ENCODE results near the gene FIBCD1.
"Not testable (repeated sequence)": the region's sequence is repeated elsewhere in the genome, so short reads cannot be mapped to it uniquely, and the experiment has no call there.

FIBCD1 gene

DNA sequence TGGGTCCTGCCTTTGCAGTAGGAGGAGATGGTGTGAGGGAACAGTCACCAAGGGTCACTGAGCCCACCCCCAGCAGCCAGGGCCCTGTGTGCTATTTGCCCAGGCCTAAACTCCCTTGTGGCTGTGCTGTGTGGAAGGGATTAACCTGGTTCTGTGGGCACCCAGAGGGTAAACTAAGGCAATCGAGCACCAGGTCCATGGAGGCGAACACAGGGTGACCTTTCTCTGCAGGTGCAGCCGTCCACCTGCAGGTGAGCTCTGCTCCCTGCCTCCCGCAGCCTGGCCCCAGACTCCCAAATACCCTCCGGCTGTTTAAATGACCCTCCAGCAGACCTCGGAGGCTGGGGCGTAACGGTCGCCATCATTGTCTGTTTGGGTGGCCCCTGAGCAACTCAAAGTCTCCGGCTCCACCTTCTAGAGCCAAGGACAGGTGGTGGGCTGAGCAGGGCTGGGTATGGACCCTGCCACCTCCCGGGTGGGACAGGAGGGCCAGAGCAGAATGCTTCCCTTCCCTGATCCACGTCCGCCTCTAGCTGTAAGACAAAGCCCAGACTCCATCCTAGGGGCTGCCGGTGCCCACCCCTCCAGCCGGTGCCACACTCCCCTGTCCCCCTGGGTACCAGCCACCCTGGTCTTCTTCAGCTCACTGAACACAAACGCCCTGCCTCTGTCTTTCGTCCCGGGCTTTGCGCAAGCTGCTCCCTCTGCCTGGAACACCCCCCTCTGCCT, 34.1 kb upstream of the FIBCD1 start:
- DNase-seq (ENCODE audit: low spot score) = no peak

GRCh38 chr9:130972277-130972956, 33.4 kb upstream of the FIBCD1 start:
- DNase-seq (ENCODE audit: low spot score) = no peak

DNA sequence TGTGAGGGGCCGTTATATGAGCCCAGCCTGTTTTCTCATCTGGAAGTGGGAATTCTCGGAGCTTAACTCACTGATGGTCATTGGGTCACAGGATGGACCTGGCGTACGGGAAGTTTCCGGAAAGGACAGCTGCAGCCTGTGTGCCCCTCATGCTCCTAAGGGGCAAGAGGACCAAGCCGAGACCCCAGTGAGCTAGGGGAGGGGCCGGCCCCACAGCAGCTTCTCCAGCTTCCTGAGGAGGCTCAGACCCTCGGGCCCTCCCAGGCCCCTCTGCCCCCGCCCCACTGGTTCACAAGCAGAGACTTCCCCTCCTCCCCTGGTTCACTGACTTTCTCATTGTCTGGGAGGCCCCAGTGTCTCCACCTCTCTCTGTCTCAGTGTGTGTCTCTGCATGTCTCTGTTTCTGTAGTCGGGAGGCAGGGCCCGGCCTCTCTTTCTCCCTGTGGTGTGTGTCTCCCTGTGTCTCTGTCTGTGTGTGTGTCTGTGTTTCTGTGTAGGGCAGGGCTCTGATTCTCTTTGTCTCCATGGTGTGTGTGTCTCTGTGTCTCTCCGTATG, 32.3 kb upstream of the FIBCD1 start:
- DNase-seq (ENCODE audit: low spot score) = no peak

DNA sequence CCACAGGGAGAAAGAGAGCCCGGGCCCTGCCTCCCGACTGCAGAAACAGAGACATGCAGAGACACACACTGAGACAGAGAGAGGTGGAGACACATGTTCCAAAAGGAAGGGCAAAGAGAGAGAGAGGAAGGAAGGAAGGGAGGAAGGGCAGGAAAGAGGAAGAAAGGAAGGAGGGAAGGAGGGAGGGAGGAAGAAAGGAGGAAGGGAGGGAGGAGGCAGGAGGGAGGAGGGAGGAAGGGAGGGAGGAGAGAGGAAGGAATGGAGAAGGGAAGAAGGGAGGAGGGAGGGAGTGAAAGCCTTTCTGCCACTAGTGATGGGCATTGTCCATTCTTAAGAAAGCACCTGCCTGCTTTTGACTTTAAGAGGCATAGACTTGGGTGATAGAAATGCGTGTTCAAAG, 31.8 kb upstream of the FIBCD1 start:
- DNase-seq (ENCODE audit: low spot score) = no peak

DNA sequence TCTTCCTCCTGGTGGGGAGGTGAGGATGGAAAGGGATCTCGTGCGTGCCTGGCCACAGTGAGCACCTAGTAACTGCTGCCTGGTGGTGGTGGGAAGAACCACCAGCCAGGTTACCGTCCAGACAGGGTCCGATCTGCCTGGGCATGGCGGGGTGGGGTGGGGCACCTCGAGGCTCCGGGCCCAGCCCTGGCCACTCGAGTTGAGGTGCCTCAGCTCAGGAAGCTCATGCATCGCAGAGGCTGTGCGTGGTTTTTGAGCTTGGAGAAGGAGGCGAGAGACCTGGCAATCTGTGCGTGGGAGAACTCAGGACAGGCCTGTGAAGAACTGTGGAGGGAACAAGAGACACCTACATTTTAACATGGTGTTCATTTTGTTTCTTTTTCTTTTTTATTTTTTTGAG, 31.0 kb upstream of the FIBCD1 start:
- DNase-seq (ENCODE audit: low spot score) = no peak

- no peak for DNase-seq (ENCODE audit: low spot score)
Observed at GRCh38 chr9:130965680-130966079, 26.6 kb upstream of the FIBCD1 start.

GRCh38 chr9:130963916-130964315, 24.9 kb upstream of the FIBCD1 start:
- DNase-seq (ENCODE audit: low spot score) = no peak

- DNase-seq (ENCODE audit: low spot score) = no peak
Observed at GRCh38 chr9:130963337-130963908, 24.4 kb upstream of the FIBCD1 start.

- DNase-seq (ENCODE audit: low spot score) = no peak
Observed at GRCh38 chr9:130962418-130963316, 23.6 kb upstream of the FIBCD1 start.

DNA sequence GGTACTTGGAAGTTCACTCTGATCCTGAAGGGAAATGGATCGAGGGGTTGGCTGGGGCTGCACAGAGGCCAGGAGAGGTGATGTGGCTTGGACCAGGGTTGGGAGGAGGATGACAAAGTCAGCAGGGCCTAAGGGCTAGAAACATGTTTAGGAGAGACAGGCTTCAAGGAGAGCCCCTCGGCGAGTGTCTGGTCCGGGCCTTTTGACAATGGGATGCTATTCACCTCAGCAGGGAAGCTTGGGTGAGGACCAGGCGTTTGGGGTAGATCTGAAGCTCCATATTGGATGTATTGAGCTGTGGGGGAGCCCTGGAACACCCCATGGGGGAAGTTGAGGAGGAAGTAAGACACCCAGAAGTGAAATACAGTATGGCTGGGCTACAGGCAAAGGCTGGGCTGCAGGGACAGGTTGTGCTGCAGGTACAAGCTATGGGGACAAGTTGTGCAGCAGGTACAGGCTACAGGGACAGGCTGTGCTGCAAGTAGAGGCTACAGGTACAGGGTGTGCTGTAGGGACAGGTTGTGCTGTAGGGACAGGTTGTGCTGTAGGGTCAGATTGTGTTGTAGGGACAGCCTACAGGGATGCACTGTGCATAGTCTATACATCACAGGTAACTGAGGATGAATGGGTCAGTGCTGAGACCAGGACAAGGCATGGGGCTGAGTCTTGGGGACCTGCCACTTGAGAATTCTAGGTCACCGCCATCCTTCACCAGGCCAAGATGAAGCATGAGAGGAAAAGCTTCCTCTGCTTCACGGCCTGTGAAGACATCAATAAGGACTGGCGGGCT, 22.7 kb upstream of the FIBCD1 start:
- no peak for DNase-seq (ENCODE audit: low spot score)

DNA sequence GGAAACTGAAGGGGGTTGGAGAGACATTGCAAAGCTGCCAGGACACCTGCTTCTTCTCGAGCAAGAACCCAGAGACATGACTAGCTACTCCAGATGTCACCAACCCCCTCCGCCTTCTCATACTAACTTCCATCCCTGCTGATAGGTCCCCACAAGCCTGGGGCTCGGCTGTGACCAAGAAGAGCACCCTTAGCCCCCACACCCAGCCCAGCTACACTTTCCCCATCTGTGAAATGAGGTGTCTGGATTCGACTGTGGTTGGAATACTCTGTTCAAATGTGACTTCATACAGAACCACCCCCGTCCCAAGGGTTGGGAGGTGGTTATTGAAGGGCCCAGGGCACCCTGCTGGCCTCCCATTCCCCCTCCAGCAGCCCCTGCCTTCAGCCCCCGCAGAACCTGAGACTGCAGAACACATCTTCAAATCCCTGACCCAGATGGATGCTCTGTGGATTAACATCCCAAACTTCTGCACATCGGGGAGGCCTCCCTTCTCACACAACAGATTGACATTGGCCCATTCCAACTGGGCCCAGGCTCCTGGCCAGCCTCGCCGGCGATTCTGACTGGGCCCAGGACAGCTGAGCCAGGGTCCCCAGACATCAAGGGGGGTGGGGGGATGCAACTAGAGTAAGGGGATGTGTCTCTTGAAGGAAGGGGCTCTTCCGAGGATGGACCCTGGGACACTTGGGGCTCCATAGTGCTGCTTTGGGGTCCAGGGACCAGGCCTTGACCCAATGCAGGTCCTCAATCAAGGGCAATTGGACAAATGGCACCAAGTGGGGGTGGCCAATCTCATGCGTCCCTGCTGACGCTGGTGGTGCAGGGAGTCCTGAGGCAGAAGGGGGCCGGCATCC, 21.7 kb upstream of the FIBCD1 start:
- no peak for DNase-seq (ENCODE audit: low spot score)

GRCh38 chr9:130959809-130960334, 20.8 kb upstream of the FIBCD1 start:
- DNase-seq (ENCODE audit: low spot score) = no peak

DNA sequence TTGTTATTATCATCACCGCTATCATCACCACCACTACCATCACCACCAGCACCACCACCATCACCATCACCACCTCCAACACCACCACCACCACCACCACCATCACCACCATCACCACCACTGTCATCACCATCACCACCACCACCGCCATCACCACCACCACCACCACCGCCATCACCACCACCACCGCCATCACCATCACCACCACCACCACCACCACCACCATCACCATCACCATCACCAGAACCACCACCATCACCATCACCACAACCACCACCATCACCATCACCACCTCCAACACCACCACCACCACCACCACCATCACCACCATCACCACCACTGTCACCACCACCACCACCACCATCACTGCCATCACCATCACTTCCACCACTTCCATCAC, 19.5 kb upstream of the FIBCD1 start:
- DNase-seq (ENCODE audit: low spot score) = not testable (repeated sequence)

DNA sequence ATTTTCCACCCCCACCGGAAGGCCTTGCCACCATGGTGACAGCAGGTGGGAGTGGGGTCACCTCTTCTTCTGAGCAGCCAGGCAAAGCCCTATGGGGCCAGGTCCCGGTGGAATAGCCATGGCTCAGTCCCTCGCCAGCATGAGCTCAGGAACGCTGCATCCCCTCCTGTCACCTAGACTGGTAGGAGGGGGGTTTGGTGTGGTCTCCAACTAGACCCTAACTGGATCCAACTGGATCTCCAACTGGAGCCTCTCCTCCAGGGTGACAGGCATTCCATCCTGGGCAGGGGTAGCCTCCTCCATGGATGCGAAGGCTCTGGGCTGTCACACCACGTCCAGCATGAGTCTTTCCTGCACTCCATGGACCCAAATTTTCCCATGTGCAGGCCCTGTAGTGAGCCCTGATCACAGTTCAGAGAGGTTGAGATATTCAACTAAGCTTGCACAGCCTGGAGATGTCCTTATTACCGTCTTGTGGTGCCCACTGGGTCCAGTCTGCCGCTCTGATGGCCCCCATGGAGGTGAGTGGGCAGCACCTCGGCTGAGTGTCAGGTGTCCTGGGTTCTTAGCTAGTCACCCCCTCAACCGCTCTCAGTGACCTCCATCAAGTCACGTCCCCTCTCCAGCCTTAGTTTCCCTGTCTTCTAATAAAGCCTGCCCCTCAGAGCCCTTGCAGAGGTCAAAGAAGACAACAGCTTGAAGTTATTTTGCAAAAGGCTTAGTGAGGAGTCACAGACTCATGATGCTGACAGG, 18.6 kb upstream of the FIBCD1 start:
- DNase-seq (ENCODE audit: low spot score) = no peak

DNA sequence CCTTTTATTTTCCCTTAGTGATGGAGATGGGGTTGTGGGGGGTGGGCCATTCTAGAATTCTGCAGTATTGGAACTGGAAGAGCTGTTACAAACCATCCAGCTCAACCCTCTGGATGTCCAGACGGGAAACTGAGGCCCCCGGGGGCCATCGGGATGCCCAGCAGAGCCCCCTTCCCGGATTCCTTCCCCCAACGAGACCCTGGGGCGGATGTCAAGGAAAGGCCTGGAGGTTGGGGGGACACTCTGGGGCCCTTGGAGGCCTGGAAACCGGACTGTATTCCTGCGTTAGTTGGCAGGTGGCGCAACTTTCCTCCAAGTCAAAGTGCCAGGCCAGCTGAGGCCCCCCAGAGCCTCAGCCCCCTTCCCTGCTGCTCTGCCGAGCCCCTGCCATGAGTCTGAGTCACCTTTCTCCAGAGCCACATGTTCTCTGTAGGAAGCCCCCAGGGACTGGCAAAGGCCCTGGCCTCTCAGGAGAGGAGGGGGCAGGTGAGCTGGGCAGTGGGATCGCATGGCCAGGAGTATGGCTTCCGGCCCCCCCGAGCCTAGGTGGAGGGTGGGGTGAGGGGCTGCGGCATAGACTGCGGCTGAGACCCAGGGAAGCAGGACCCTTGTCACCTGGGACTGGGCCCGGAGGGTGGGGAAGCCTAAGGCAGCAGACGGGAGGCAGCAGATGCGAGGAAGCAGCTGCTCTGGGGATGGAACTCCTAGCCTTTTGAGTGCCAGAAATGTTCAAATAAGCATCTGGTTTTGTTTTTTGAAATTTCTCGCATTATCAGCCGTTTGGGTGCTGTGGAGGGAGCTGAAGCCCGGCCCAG, 17.8 kb upstream of the FIBCD1 start:
- DNase-seq (ENCODE audit: low spot score) = no peak

GRCh38 chr9:130955947-130956621, 17.0 kb upstream of the FIBCD1 start:
- DNase-seq (ENCODE audit: low spot score) = no peak

DNA sequence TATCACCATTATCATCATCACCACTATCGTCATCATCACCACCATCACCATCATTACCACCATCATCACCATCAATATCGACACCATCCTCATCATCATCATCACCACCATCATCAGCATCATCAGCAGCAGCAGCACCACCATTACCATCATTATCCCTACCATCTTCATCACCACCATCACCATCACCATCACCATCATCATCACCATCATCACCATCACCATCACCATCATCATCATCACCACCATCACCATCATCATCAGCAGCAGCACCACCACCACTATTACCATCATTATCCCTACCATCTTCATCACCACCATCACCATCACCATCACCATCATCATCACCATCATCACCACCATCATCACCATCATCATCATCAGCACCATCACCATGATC, 15.9 kb upstream of the FIBCD1 start:
- not testable (repeated sequence) for DNase-seq (ENCODE audit: low spot score)

DNA sequence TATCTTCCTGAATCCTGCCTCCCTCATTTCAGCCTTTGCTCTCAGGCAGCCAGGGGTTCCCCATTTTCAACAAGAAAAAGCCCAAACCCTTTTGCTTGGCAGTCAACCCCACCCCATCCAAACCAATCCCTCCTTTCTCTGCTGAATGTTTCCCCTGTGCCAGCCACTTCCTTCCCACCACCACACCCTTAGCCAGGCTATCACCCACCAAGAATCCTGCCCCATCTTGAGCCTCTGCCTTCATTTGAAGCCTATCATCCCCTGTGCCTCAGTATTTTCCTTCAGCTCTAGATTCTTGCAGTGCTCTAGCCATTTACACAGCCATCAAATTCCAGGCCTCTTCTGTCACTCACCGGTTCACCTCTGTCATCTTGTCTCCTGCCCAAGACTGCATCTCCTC, 15.3 kb upstream of the FIBCD1 start:
- no peak for DNase-seq (ENCODE audit: low spot score)

All from CD4-positive, alpha-beta T cell treated with Interleukin-6 at 100 ng/mL for 8 hours (primary cell).